AG09319 (cell line): ENCODE results near the gene RBFOX1.

Experiments used
- DNase-seq: peaks from one replicate; pipeline ENCODE4 v3.0.0-alpha.2; 2010; ENCODE audit warnings: low read depth; ENCODE audit errors: extremely low read depth
- CTCF ChIP-seq: IDR thresholded peaks from 2 replicates; pipeline ENCODE4 v1.5.1; 2011; ENCODE audit warnings: low read depth, mild to moderate bottlenecking, inconsistent platforms, low read length, moderate library complexity

Gene RBFOX1

GRCh38 chr16:7393680-7394079 is 61.0 kb downstream of the RBFOX1 start:
- DNase-seq, result no peak
- no peak for TF ChIP-seq CTCF

- no peak for DNase-seq
- no peak for TF ChIP-seq CTCF
Observed at GRCh38 chr16:7394720-7395336, 62.2 kb downstream of the RBFOX1 start.

- no peak for TF ChIP-seq CTCF
- no peak for DNase-seq
Observed at GRCh38 chr16:7397901-7398300, 65.3 kb downstream of the RBFOX1 start.

- TF ChIP-seq CTCF, result no peak
- no peak for DNase-seq
Observed at GRCh38 chr16:7398536-7398935, 65.9 kb downstream of the RBFOX1 start.

- DNase-seq, result no peak
- TF ChIP-seq CTCF, result no peak
Observed at GRCh38 chr16:7399296-7399695, 66.7 kb downstream of the RBFOX1 start.

- DNase-seq, result no peak
- TF ChIP-seq CTCF, result no peak
Observed at GRCh38 chr16:7400117-7400890, 67.7 kb downstream of the RBFOX1 start.

GRCh38 chr16:7404217-7404616 is 71.6 kb downstream of the RBFOX1 start:
- no peak for TF ChIP-seq CTCF
- no peak for DNase-seq
